Activated CD4-positive, CD25-positive, alpha-beta regulatory T cell treated with anti-CD3 and anti-CD28 coated beads, Interleukin-2, amount 50 U/mL, for 72 hours (primary cell): ENCODE data around the gene SGO2.
"Not testable (repeated sequence)": the region's sequence is repeated elsewhere in the genome, so short reads cannot be mapped to it uniquely, and the experiment has no call there.

Experiments used
- DNase-seq: peaks from one replicate; pipeline ENCODE4 v3.0.0; 2021

SGO2 gene

GRCh38 chr2:200625958-200626363 lies 100.0 kb downstream of the SGO2 start:
- DNase-seq: no peak

- DNase-seq: no peak
Measured at GRCh38 chr2:200627110-200627770, 101.2 kb downstream of the SGO2 start.

- not testable (repeated sequence) for DNase-seq
Measured at GRCh38 chr2:200628461-200628860, 102.5 kb downstream of the SGO2 start.

- DNase-seq: no peak
Measured at GRCh38 chr2:200631287-200631686, 105.3 kb downstream of the SGO2 start.
